ENCODE data around the gene GDPD5. TPM values are rescaled to one million over a fixed set of nuclear protein-coding genes. Genes with fewer than 3 reads are reported as not detected.

GDPD5 gene
- total and polyA plus RNA-seq, 9 of the 15 experiments (the other 6 are each of a cell fraction or from before 2014, with no cell fraction given) = 0.32 to 27.3 (median 8.0) TPM

- TF ChIP-seq REST (IDR thresholded peaks at IDR 0.05; ENCODE audit: borderline replicate concordance) = no peak
- no peak for TF ChIP-seq REST (CRISPR knock-in tag; IDR thresholded peaks at IDR 0.05; ENCODE audit: low read depth)
- TF ChIP-seq ATF7 (IDR thresholded peaks at IDR 0.05) = peak; percentile 85
- no peak for TF ChIP-seq PYGO2 (tag; IDR thresholded peaks at IDR 0.05)
- TF ChIP-seq CEBPZ (IDR thresholded peaks at IDR 0.05; ENCODE audit: borderline replicate concordance, low read depth, low read length) = no peak
- peak; percentile 35; the same call in 1 of the 2 replicates for TF ChIP-seq CTBP1 (IDR thresholded peaks at IDR 0.05; ENCODE audit: borderline replicate concordance)
- TF ChIP-seq ZBTB11 (CRISPR knock-in tag; IDR thresholded peaks at IDR 0.05) = no peak
- peak; percentile 95 for TF ChIP-seq RBM25 (IDR thresholded peaks at IDR 0.05; ENCODE audit: low read depth, low read length, severe bottlenecking)
- TF ChIP-seq HDAC2 (IDR thresholded peaks at IDR 0.05) = peak; percentile 82; the same call in 1 of the 2 replicates
- no peak for TF ChIP-seq ESRRB (CRISPR knock-in tag; IDR thresholded peaks at IDR 0.05; ENCODE audit: borderline replicate concordance)
- no peak for TF ChIP-seq GABPB2 (CRISPR knock-in tag; conservative IDR thresholded peaks at IDR 0.05)
- no peak for TF ChIP-seq ZNF197 (CRISPR knock-in tag; IDR thresholded peaks at IDR 0.05; ENCODE audit: low read depth)
- TF ChIP-seq POLR2B (IDR thresholded peaks at IDR 0.05; ENCODE audit: low read depth, partially characterized antibody) = no peak
These were observed 12.5 kb downstream of the GDPD5 start (continued) for GRCh38 chr11:75513250-75513649.
